Osteoblast (primary cell): ENCODE data around the gene ZSCAN10. TPM values are rescaled to one million over a fixed set of nuclear protein-coding genes. Genes with fewer than 3 reads are reported as not detected.

Experiments used
- DNase-seq: peaks from one replicate; pipeline ENCODE4 v3.0.0; 2011; ENCODE audit warnings: low spot score, mixed read lengths; ENCODE audit not compliant: insufficient read length; ENCODE audit errors: missing footprints
- H2AFZ ChIP-seq: 2 replicates; pipeline ENCODE4 v1.6.0; 2011; ENCODE audit warnings: mild to moderate bottlenecking, low read length
- H3K27ac ChIP-seq: 2 replicates; pipeline ENCODE4 v1.5.1; 2011; ENCODE audit warnings: mild to moderate bottlenecking, low read depth, low read length, moderate library complexity
- H3K27me3 ChIP-seq: 2 replicates; pipeline ENCODE4 v1.6.0; 2012; ENCODE audit warnings: mild to moderate bottlenecking, control low read depth, inconsistent platforms, low read length, moderate library complexity; ENCODE audit not compliant: insufficient read depth
- H3K36me3 ChIP-seq: 2 replicates; pipeline ENCODE4 v1.5.1; 2011; ENCODE audit warnings: mild to moderate bottlenecking, low read length, control low read depth, moderate library complexity; ENCODE audit not compliant: insufficient read depth
- H3K4me1 ChIP-seq: 2 replicates; pipeline ENCODE4 v1.5.1; 2011; ENCODE audit warnings: mild to moderate bottlenecking, low read length, control low read depth, moderate library complexity; ENCODE audit not compliant: insufficient read depth
- H3K4me2 ChIP-seq: 2 replicates; pipeline ENCODE4 v1.6.0; 2011; ENCODE audit warnings: mild to moderate bottlenecking, low read length; ENCODE audit not compliant: insufficient read depth
- H3K4me3 ChIP-seq: fragments of 200-600 bp; sonication (generic); 3 replicates; pipeline ENCODE4 v1.5.1; 2012; ENCODE audit warnings: mild to moderate bottlenecking, low read length, inconsistent platforms; ENCODE audit not compliant: insufficient read depth
- H3K79me2 ChIP-seq: 2 replicates; pipeline ENCODE4 v1.6.0; 2012; ENCODE audit warnings: mild to moderate bottlenecking, low read length, control low read depth, inconsistent platforms; ENCODE audit not compliant: insufficient read depth
- H3K9me3 ChIP-seq: 2 replicates; pipeline ENCODE4 v1.5.1; 2011; ENCODE audit warnings: low read depth, low read length, control low read depth
- H4K20me1 ChIP-seq: 2 replicates; pipeline ENCODE4 v1.6.0; 2012; ENCODE audit warnings: mild to moderate bottlenecking, low read length, control low read depth; ENCODE audit not compliant: insufficient read depth
- CTCF ChIP-seq: IDR thresholded peaks from 2 replicates; pipeline ENCODE4 v1.5.1; 2011; ENCODE audit warnings: mild to moderate bottlenecking, low read depth, low read length, moderate library complexity; ENCODE audit errors: extremely low read depth
- total RNA-seq: library from RNA; depleted of rRNA; stranded (reverse); fragments of >200 nt; gene quantifications from 2 replicates; pipeline ENCODE4 v1.2.3, GENCODE V29; 2012

Gene ZSCAN10
- total RNA-seq, 1 donor = not detected

- H3K4me3 ChIP-seq = no peak overlapping the region
- H3K4me1 ChIP-seq = peaks cover 3% of the 10 kb centered on the region
- H3K9me3 ChIP-seq = no peaks in the 10 kb centered on the region
- no peaks in the 10 kb centered on the region for H3K79me2 ChIP-seq
- peaks cover 3% of the 10 kb centered on the region for H3K27me3 ChIP-seq
- no peaks in the 10 kb centered on the region for H4K20me1 ChIP-seq
- no peaks in the 10 kb centered on the region for H3K36me3 ChIP-seq
- no peak overlapping the region for H3K27ac ChIP-seq
- H2AFZ ChIP-seq = no peak overlapping the region
- no peak for DNase-seq
- no peak overlapping the region for H3K4me2 ChIP-seq
- no peak for TF ChIP-seq CTCF
Observed at GRCh38 chr16:3063625-3064386, 35.3 kb downstream of the ZSCAN10 start.

- no peak overlapping the region for H3K4me3 ChIP-seq
- no peak for DNase-seq
- H3K27ac ChIP-seq = no peak overlapping the region
- H3K79me2 ChIP-seq = no peaks in the 10 kb centered on the region
- H3K4me1 ChIP-seq = peaks cover 3% of the 10 kb centered on the region
- H4K20me1 ChIP-seq = no peaks in the 10 kb centered on the region
- H2AFZ ChIP-seq = no peak overlapping the region
- H3K27me3 ChIP-seq = peaks cover 3% of the 10 kb centered on the region
- no peak for TF ChIP-seq CTCF
- H3K36me3 ChIP-seq = no peaks in the 10 kb centered on the region
- H3K4me2 ChIP-seq = no peak overlapping the region
- H3K9me3 ChIP-seq = no peaks in the 10 kb centered on the region
Observed at GRCh38 chr16:3062553-3062952, 36.5 kb downstream of the ZSCAN10 start.

GRCh38 chr16:3060339-3061127 lies 38.6 kb downstream of the ZSCAN10 start:
- H3K4me2 ChIP-seq = no peak overlapping the region
- peaks cover 3% of the 10 kb centered on the region for H3K4me1 ChIP-seq
- H3K79me2 ChIP-seq = no peaks in the 10 kb centered on the region
- no peak overlapping the region for H2AFZ ChIP-seq
- no peaks in the 10 kb centered on the region for H3K9me3 ChIP-seq
- no peak overlapping the region for H3K4me3 ChIP-seq
- H3K27me3 ChIP-seq = peaks cover 3% of the 10 kb centered on the region
- peak; percentile 79 for DNase-seq
- no peaks in the 10 kb centered on the region for H3K36me3 ChIP-seq
- no peak overlapping the region for H3K27ac ChIP-seq
- H4K20me1 ChIP-seq = no peaks in the 10 kb centered on the region
- no peak for TF ChIP-seq CTCF

- Histone ChIP-seq H3K4me1 (no peaks in the 10 kb centered on the region), H3K27me3 (peaks cover 3% of the 10 kb centered on the region), H3K27ac (no peak overlapping the region), H3K36me3 (no peaks in the 10 kb centered on the region), H4K20me1 (no peaks in the 10 kb centered on the region), H3K9me3 (no peaks in the 10 kb centered on the region), H3K79me2 (no peaks in the 10 kb centered on the region), H3K4me3 (peak overlapping the region; percentile 90), H2AFZ (peak overlapping the region; percentile 93), H3K4me2 (peak overlapping the region; percentile 90)
- DNase-seq = peak; percentile 62
- TF ChIP-seq CTCF = no peak
Observed at GRCh38 chr16:3059723-3060242, 39.3 kb downstream of the ZSCAN10 start.
